HL-60 (cell line): Measurements from ENCODE around the gene OPHN1.
"Not testable (repeated sequence)": the region's sequence is repeated elsewhere in the genome, so short reads cannot be mapped to it uniquely, and the experiment has no call there.

ENCODE experiments used
- DNase-seq, 2 experiments: peaks; one replicate each; pipeline ENCODE4 v3.0.0-alpha.2; 2010 to 2020; ENCODE audit warnings: low read depth in 1 of 2, low spot score in 1 of 2
- H3K27ac ChIP-seq: fragments of 250-450 bp; sonication (Bioruptor Pico); replicated peaks from 2 replicates; pipeline ENCODE4 v1.5.1; 2020; ENCODE audit warnings: mild to moderate bottlenecking, moderate library complexity
- H3K27me3 ChIP-seq: fragments of 250-450 bp; sonication (Bioruptor Pico); 2 replicates; pipeline ENCODE4 v1.5.1; 2021; ENCODE audit warnings: mild to moderate bottlenecking, moderate library complexity; ENCODE audit not compliant: insufficient read depth, poor library complexity, severe bottlenecking
- H3K4me3 ChIP-seq: replicated peaks from 2 replicates; pipeline ENCODE4 v1.5.1; 2011; ENCODE audit warnings: mild to moderate bottlenecking, control low read depth, low read length; ENCODE audit not compliant: insufficient read depth
- CTCF ChIP-seq: IDR thresholded peaks from one replicate; pipeline ENCODE4 v1.5.1; 2011; ENCODE audit warnings: low read length, control low read depth, inconsistent platforms; ENCODE audit not compliant: insufficient read depth
- GABPA ChIP-seq: IDR thresholded peaks from 2 replicates; pipeline ENCODE4 v1.6.1; 2012; ENCODE audit warnings: low read depth
- POLR2AphosphoS5 ChIP-seq: IDR thresholded peaks from 2 replicates; pipeline ENCODE4 v1.6.1; 2012; ENCODE audit warnings: low read depth
- REST ChIP-seq: IDR thresholded peaks from 2 replicates; pipeline ENCODE4 v1.6.1; 2012; ENCODE audit warnings: low read depth; ENCODE audit not compliant: insufficient replicate concordance
- SPI1 ChIP-seq: IDR thresholded peaks from 2 replicates; pipeline ENCODE4 v1.6.1; 2012; ENCODE audit warnings: low read depth, mild to moderate bottlenecking, borderline replicate concordance

The OPHN1 gene

GRCh38 chrX:68284281-68284904 lies 148.9 kb downstream of the OPHN1 start:
- Histone ChIP-seq H3K27ac (no peak overlapping the region), H3K27me3 (no peaks in the 10 kb centered on the region), H3K4me3 (no peak overlapping the region)
- TF ChIP-seq SPI1: no peak
- TF ChIP-seq CTCF: no peak
- TF ChIP-seq GABPA: no peak
- TF ChIP-seq REST: no peak
- no peak for TF ChIP-seq POLR2AphosphoS5
- DNase-seq: no peak

GRCh38 chrX:68273887-68274286 lies 159.4 kb downstream of the OPHN1 start:
- TF ChIP-seq REST: no peak
- no peak for TF ChIP-seq GABPA
- no peak for TF ChIP-seq POLR2AphosphoS5
- no peak for TF ChIP-seq SPI1
- no peak for TF ChIP-seq CTCF
- DNase-seq: no peak
- Histone ChIP-seq H3K27ac (no peak overlapping the region), H3K4me3 (no peak overlapping the region), H3K27me3 (no peaks in the 10 kb centered on the region)

GRCh38 chrX:68264793-68265192 lies 168.5 kb downstream of the OPHN1 start:
- H3K4me3 ChIP-seq, H3K27ac ChIP-seq, DNase-seq, H3K27me3 ChIP-seq: not testable (repeated sequence)

GRCh38 chrX:68261060-68261672 lies 172.1 kb downstream of the OPHN1 start:
- Histone ChIP-seq H3K27me3 (no peaks in the 10 kb centered on the region), H3K4me3 (no peak overlapping the region), H3K27ac (no peak overlapping the region)
- DNase-seq: no peak
- TF ChIP-seq CTCF: no peak
- TF ChIP-seq SPI1: no peak
- no peak for TF ChIP-seq POLR2AphosphoS5
- no peak for TF ChIP-seq GABPA
- no peak for TF ChIP-seq REST
